Neutrophil (primary cell): Measurements from ENCODE around the gene ARAP2.

Experiments used
- H3K27ac ChIP-seq: fragments of 200-600 bp; sonication (generic); 2 replicates; pipeline ENCODE4 v1.5.1; 2016; ENCODE audit warnings: mild to moderate bottlenecking, moderate library complexity
- H3K27me3 ChIP-seq: fragments of 200-600 bp; sonication (generic); 2 replicates; pipeline ENCODE4 v1.6.0; 2016; ENCODE audit warnings: mild to moderate bottlenecking
- H3K36me3 ChIP-seq: fragments of 200-600 bp; sonication (generic); 2 replicates; pipeline ENCODE4 v1.5.1; 2017
- H3K4me1 ChIP-seq, 2 experiments: fragments of 200-600 bp in 1 of 2; sonication (generic) in 1 of 2; 1 replicate in 1 of 2; 2 replicates in 1 of 2; pipeline versions ENCODE4 v1.5.1 to v1.6.1; 2013 to 2016; ENCODE audit warnings: low read depth in 1 of 2, low read length in 1 of 2, mild to moderate bottlenecking in 1 of 2, moderate library complexity in 1 of 2; ENCODE audit not compliant: control insufficient read depth in 1 of 2, insufficient read depth in 1 of 2
- H3K4me3 ChIP-seq, 2 experiments: fragments of 200-600 bp in 1 of 2; sonication (generic) in 1 of 2; 1 replicate in 1 of 2; 2 replicates in 1 of 2; pipeline ENCODE4 v1.5.1; 2013 to 2016; ENCODE audit warnings: low read depth in 1 of 2, low read length in 1 of 2, mild to moderate bottlenecking in 1 of 2, moderate library complexity in 1 of 2
- H3K9me3 ChIP-seq: fragments of 200-600 bp; sonication (generic); 2 replicates; pipeline ENCODE4 v1.5.1; 2016
- CTCF ChIP-seq: fragments of 200-600 bp; sonication (generic); IDR thresholded peaks from 2 replicates; pipeline ENCODE4 v1.5.1; 2016; ENCODE audit warnings: antibody characterized with exemption

Gene ARAP2

GRCh38 chr4:36269101-36269500 is 24.8 kb upstream of the ARAP2 start:
- no peak overlapping the region for H3K4me3 ChIP-seq
- H3K27me3 ChIP-seq, result no peaks in the 10 kb centered on the region
- no peak overlapping the region for H3K27ac ChIP-seq
- H3K4me1 ChIP-seq, result peaks cover 45 to 57% of the 10 kb centered on the region in 2 experiments
- no peaks in the 10 kb centered on the region for H3K9me3 ChIP-seq
- no peak for TF ChIP-seq CTCF
- no peaks in the 10 kb centered on the region for H3K36me3 ChIP-seq

GRCh38 chr4:36267486-36268268 is 23.4 kb upstream of the ARAP2 start:
- peaks cover 45 to 57% of the 10 kb centered on the region in 2 experiments for H3K4me1 ChIP-seq

DNA sequence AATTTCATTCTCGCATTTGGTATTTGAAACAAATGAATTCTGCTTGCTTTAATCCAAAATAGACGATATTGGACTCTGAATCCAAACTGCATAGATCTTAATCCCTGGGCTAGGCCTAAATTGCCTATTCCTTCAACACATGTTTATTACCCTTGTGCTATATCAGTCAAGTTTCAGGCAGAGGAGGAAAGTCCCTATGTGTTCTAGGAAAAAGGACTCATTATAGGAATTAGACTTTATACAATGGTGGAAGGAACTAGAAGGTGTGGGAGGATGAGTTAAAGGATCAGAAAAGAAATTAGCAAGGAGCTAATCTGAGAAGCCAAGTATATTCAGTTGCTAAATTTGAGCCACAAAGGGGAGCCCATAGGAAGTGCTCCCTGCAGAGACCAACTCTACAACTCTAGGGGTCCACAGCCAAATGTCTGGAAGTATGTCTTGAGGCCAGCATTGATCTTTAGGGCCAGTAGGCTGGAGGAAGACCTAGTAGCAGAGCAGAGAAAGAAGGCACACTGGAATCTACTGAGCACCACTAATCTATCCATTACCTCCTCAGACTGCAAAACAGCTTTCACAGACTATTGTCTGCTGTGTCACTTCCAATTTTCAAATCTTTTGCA is 20.0 kb upstream of the ARAP2 start:
- H3K9me3 ChIP-seq, result no peaks in the 10 kb centered on the region
- peaks cover 38 to 47% of the 10 kb centered on the region in 2 experiments for H3K4me1 ChIP-seq
- no peak for TF ChIP-seq CTCF
- H3K36me3 ChIP-seq, result no peaks in the 10 kb centered on the region
- H3K27me3 ChIP-seq, result no peaks in the 10 kb centered on the region
- no peak overlapping the region for H3K4me3 ChIP-seq
- H3K27ac ChIP-seq, result no peak overlapping the region

More at GRCh38 chr4:36267486-36268268, 23.4 kb upstream of the ARAP2 start:
- no peak overlapping the region for H3K4me3 ChIP-seq
- peak overlapping the region; percentile 77 for H3K27ac ChIP-seq
- H3K36me3 ChIP-seq, result no peaks in the 10 kb centered on the region
- H3K9me3 ChIP-seq, result no peaks in the 10 kb centered on the region
- no peak for TF ChIP-seq CTCF
- no peaks in the 10 kb centered on the region for H3K27me3 ChIP-seq

DNA sequence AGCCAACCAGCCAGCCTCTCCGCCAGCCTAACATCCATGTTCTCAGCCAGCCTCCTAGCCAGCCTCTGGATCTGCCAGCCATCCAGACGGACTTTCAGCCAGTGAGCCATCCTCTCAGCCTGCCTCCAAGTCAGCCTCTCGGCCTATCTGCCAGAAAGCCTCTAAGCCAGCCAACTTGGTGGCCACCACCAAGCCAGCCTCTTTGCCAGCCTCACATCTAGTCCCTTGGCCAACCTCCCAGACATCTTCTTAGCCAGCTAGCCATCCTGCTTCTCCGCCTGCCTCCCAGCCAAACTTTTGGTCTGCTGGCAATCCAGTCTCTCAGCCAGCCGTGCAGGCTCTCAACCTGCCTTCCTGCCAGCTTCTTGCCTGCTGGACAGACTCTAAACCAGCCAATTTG is 16.4 kb upstream of the ARAP2 start:
- Histone ChIP-seq H3K4me3 (no peak overlapping the region), H3K4me1 (peaks cover 17 to 23% of the 10 kb centered on the region in 2 experiments), H3K27ac (no peak overlapping the region), H3K9me3 (no peaks in the 10 kb centered on the region), H3K36me3 (no peaks in the 10 kb centered on the region), H3K27me3 (no peaks in the 10 kb centered on the region)
- TF ChIP-seq CTCF, result no peak

DNA sequence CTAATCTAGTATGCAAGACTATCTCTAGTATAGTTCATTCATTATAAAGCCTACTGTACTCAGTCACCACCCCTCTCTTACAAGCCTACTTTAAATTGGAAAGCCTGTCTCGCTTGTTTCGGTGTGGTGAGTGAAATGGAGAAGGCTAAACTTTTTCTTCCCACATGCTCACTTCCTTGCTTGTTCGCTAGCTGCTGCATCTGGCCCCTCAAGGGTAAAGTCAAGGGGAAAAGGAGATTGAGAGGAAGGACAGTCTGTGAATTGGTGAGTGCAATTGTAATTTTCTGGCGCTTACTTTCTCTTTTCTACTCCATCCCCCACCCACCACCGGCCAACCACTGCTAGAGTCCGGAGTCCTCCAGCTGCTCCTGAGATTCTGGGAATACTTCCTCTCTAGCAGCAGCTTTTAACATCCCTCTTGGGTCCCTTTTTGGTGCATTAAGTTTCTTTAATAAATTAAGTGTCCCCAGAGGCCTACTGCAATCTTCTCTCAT is 12.1 kb upstream of the ARAP2 start:
- no peak for TF ChIP-seq CTCF
- Histone ChIP-seq H3K36me3 (no peaks in the 10 kb centered on the region), H3K27ac (peak overlapping the region; percentile 82), H3K4me1 (peaks cover 25 to 30% of the 10 kb centered on the region in 2 experiments), H3K27me3 (no peaks in the 10 kb centered on the region), H3K4me3 (peak overlapping the region in 1 of 2 experiments; percentile 16), H3K9me3 (no peaks in the 10 kb centered on the region)
